ENCODE results near the gene SYCP3. TPM values are rescaled to one million over a fixed set of nuclear protein-coding genes. Genes with fewer than 3 reads are reported as not detected.

Gene SYCP3
- total and polyA plus RNA-seq, 2 experiments from 2014 or later, result 0.07 to 1.2 TPM

DNA sequence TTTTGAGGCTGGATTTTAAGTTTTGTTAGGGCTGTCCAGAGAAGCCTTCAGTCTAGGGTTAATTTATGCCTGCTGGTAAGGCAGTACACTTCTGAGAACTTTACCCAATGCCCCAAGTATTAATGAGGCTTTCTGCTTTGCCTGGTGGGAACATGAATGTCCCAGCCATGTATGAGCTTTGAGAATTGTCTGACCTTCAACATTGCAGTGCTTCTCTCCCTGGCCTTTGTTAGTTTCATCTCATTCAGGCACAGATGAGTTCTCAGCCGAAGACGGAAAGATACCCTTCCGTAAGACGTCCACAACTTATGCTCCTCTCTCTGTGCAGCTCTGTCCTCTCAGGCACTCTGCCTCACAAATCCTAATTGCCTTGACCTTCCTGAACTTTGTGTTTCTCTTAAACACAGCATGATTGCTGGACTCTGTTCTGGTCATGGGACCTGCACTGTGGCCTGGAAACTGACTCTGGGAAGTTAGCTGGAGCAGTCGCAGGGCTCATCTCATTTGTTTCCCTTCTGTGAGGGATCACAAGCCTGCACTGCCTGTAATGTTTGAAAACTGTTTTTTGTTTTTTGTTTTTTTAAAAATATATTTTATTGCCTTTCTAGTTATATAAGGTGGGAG, 26.1 kb downstream of the SYCP3 start:
- WGBS (ENCODE audit: low lambda C conversion rate, missing lambda C conversion rate), result 45% methylated on average over 5 of the region's 5 CpGs
- Histone ChIP-seq H3K27ac (peak overlapping the region; percentile 63), H3K4me2 (peak overlapping the region; percentile 55), H3K36me3 (replicated peaks; ENCODE audit: insufficient read depth, low read depth) (no peaks in the 10 kb centered on the region), H3K4me3 (no peak overlapping the region), H3K27me3 (no peaks in the 10 kb centered on the region), H2AFZ (no peak overlapping the region), H3K4me1 (ENCODE audit: insufficient read depth) (peaks cover 17% of the 10 kb centered on the region), H4K20me1 (ENCODE audit: insufficient read depth, poor library complexity, severe bottlenecking) (peaks cover 6% of the 10 kb centered on the region), H3K9me3 (ENCODE audit: low read depth) (no peaks in the 10 kb centered on the region), H3K79me2 (peaks cover 89% of the 10 kb centered on the region), H3K9me2 (replicated peaks; ENCODE audit: insufficient read depth) (no peaks in the 10 kb centered on the region)
- TF ChIP-seq, protein P1, sequence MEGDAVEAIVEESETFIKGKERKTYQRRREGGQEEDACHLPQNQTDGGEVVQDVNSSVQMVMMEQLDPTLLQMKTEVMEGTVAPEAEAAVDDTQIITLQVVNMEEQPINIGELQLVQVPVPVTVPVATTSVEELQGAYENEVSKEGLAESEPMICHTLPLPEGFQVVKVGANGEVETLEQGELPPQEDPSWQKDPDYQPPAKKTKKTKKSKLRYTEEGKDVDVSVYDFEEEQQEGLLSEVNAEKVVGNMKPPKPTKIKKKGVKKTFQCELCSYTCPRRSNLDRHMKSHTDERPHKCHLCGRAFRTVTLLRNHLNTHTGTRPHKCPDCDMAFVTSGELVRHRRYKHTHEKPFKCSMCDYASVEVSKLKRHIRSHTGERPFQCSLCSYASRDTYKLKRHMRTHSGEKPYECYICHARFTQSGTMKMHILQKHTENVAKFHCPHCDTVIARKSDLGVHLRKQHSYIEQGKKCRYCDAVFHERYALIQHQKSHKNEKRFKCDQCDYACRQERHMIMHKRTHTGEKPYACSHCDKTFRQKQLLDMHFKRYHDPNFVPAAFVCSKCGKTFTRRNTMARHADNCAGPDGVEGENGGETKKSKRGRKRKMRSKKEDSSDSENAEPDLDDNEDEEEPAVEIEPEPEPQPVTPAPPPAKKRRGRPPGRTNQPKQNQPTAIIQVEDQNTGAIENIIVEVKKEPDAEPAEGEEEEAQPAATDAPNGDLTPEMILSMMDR (IDR thresholded peaks at IDR 0.05; ENCODE audit: poor library complexity), result no peak
- TF ChIP-seq EZH2phosphoT487 (IDR thresholded peaks at IDR 0.05; ENCODE audit: low read depth, severe bottlenecking, unreplicated experiment), result no peak
- TF ChIP-seq EZH2 (IDR thresholded peaks at IDR 0.05; ENCODE audit: borderline replicate concordance), result no peak
- peak; percentile 49 for DNase-seq (ENCODE audit: low spot score)

DNA sequence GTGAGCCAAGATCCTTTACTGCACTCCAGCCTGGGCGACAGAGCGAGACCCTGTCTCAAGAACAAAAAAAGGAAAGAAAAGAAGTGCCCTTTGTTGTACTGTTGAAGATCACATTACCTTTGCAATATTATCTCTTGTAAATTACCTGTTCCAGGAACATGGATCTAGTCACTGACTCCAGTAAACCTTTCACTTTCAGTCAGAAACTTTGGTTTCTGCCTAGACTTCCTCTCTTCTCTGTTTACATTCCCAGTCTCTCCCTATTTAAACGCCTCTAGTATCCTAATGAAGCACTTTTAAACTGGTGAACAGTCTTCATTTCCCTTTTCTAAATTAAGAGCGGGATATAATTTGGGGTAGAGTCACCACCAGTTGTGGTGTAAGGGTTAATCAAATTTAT, 29.0 kb downstream of the SYCP3 start:
- no peak overlapping the region for H2AFZ ChIP-seq
- no peak for DNase-seq (ENCODE audit: low spot score)
- no peaks in the 10 kb centered on the region for H3K9me3 ChIP-seq (ENCODE audit: low read depth)
- 78% methylated on average over 4 of the region's 4 CpGs for WGBS (ENCODE audit: low lambda C conversion rate, missing lambda C conversion rate)
- H3K9me2 ChIP-seq (replicated peaks; ENCODE audit: insufficient read depth), result no peaks in the 10 kb centered on the region
- H3K4me1 ChIP-seq (ENCODE audit: insufficient read depth), result peaks cover 28% of the 10 kb centered on the region
- H3K79me2 ChIP-seq, result peaks cover 86% of the 10 kb centered on the region
- peaks cover 21% of the 10 kb centered on the region for H4K20me1 ChIP-seq (ENCODE audit: insufficient read depth, poor library complexity, severe bottlenecking)
- TF ChIP-seq EZH2phosphoT487 (IDR thresholded peaks at IDR 0.05; ENCODE audit: low read depth, severe bottlenecking, unreplicated experiment), result no peak
- TF ChIP-seq EZH2 (IDR thresholded peaks at IDR 0.05; ENCODE audit: borderline replicate concordance), result no peak
- TF ChIP-seq, protein P1 (IDR thresholded peaks at IDR 0.05; ENCODE audit: poor library complexity), result no peak
- H3K4me3 ChIP-seq, result no peak overlapping the region
- H3K36me3 ChIP-seq (replicated peaks; ENCODE audit: insufficient read depth, low read depth), result no peaks in the 10 kb centered on the region
- peak overlapping the region; percentile 43 for H3K4me2 ChIP-seq
- peak overlapping the region; percentile 43 for H3K27ac ChIP-seq
- H3K27me3 ChIP-seq, result no peaks in the 10 kb centered on the region

DNA sequence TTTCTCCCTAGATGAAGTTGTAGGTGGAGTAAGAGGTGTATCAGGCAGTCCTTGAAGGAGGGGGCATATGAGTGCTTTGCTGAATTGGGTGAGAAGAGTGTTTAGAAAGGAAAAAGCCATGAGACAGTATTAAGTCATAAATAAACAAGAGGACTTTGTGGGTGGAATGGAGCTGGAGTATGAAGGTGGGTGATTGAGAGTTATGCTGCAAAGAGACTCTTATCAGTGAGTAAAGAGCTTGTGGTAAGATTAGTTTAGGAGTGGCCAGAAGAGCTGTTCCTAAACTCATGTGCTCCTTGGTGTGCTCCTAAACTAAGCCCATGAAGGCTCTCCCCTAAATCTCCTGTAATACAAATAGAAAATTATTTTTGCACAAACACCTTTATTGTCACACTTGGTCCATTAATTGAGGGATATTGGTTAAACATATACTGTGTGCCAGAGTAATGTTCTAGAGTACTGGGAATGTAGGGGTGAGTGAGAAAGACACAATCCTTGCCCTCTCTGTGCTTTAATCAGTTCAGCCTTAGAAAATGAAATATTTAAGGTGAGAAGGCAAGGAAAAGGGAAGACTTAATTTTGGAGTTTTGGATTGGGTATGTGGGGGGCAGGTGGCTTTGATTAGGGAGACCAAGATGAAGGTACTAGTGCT, 32.0 kb downstream of the SYCP3 start:
- Histone ChIP-seq H3K27ac (peak overlapping the region; percentile 26), H3K36me3 (replicated peaks; ENCODE audit: insufficient read depth, low read depth) (no peaks in the 10 kb centered on the region), H3K4me1 (ENCODE audit: insufficient read depth) (peaks cover 17% of the 10 kb centered on the region), H3K79me2 (peaks cover 86% of the 10 kb centered on the region), H3K9me2 (replicated peaks; ENCODE audit: insufficient read depth) (no peaks in the 10 kb centered on the region), H3K4me2 (peak overlapping the region; percentile 24), H4K20me1 (ENCODE audit: insufficient read depth, poor library complexity, severe bottlenecking) (peaks cover 27% of the 10 kb centered on the region), H2AFZ (no peak overlapping the region), H3K9me3 (ENCODE audit: low read depth) (no peaks in the 10 kb centered on the region), H3K27me3 (no peaks in the 10 kb centered on the region), H3K4me3 (no peak overlapping the region)
- no peak for TF ChIP-seq EZH2phosphoT487 (IDR thresholded peaks at IDR 0.05; ENCODE audit: low read depth, severe bottlenecking, unreplicated experiment)
- TF ChIP-seq, protein P1 (IDR thresholded peaks at IDR 0.05; ENCODE audit: poor library complexity), result no peak
- no peak for TF ChIP-seq EZH2 (IDR thresholded peaks at IDR 0.05; ENCODE audit: borderline replicate concordance)
- no peak for DNase-seq (ENCODE audit: low spot score)

Data from hepatocyte (in vitro differentiated cells).